ENCODE measurements around the gene SLC66A3. TPM values are rescaled to one million over a fixed set of nuclear protein-coding genes. Genes with fewer than 3 reads are reported as not detected.

The SLC66A3 gene
- total RNA-seq (10 to 100 TPM; 12.6 to 22.7 (median 17.4) TPM), polyA plus RNA-seq (10 to 100 TPM; 35.1 to 43.7 TPM), total RNA-seq (10.8 reads per million, percentile 37 among the genes with 10 or more reads in this experiment)

- Mint-ChIP-seq H3K9me3 (no peaks in the 10 kb centered on the region), H3K27me3 (peaks cover 0 to 10% (median 0%) of the 10 kb centered on the region in 5 donors), H3K36me3 (no peaks in the 10 kb centered on the region), H3K4me3 (peak within 1 kb of the TSS; percentile 73 to 88 (median 84)), H3K27ac (peak within 1 kb of the TSS; percentile 44 to 94 (median 90)), H3K4me1 (peaks cover 12 to 27% (median 23%) of the 10 kb centered on the region in 7 donors)
- ChIA-PET POLR2A (interaction anchor here (0.7 to 6.0 kb wide), 8 partner anchors 11 to 343 kb away, joined by 3 to 34 read pairs (median 6); partner anchors contain the start of genes E2F6, PDIA6 and ROCK2), CTCF (interaction anchor here (0.6 to 1.5 kb wide), 3 partner anchors 22 to 26 kb away, joined by 3 to 7 read pairs (median 4); a partner anchor contains a TSS)
- no peaks in the 10 kb centered on the region for H3K27me3 ChIP-seq (ENCODE audit: control insufficient read depth in 2 of 2, insufficient read depth in 2 of 2, low read length in 2 of 2)
- no peaks in the 10 kb centered on the region for H3K36me3 ChIP-seq (ENCODE audit: control insufficient read depth in 2 of 3, insufficient read depth in 3 of 3, low read length in 3 of 3)
- DNase-seq (peak in 8 of 9 donors; percentile 28 to 90 (median 86)), ATAC-seq (peak; percentile 80)
- intact Hi-C loops (cut with micrococcal nuclease) = loop anchor here (1.0 to 10.0 kb wide), 18 partner anchors 23 to 1731 kb away; partner anchors contain the start of genes CPSF3 (in 2 of the 2), E2F6 (in 2 of the 2), ITGB1BP1 (in 2 of the 2) and LPIN1 (in 2 of the 2)
- no peaks in the 10 kb centered on the region for H3K9me3 ChIP-seq (ENCODE audit: control insufficient read depth in 2 of 3, low read length in 3 of 3)
- peak within 1 kb of the TSS; percentile 75 for H3K27ac ChIP-seq (ENCODE audit: low read depth, low read length)
- peaks cover 10 to 15% of the 10 kb centered on the region in 2 donors for H3K4me1 ChIP-seq (ENCODE audit: control insufficient read depth in 2 of 2, insufficient read depth in 2 of 2, low read length in 2 of 2)
- peak within 1 kb of the TSS; percentile 76 for H3K4me3 ChIP-seq (ENCODE audit: low read length)
These were observed at the start of gene SLC66A3 for GRCh38 chr2:11155381-11156035. Gene SLC66A3 (plus strand): TSS chr2:11155467. CDS start chr2:11155547, 80 bp downstream.

- ChIA-PET POLR2A (no interaction called here), CTCF (no interaction called here)
- Mint-ChIP-seq H3K4me3 (no peak overlapping the region), H3K36me3 (peaks cover 0 to 3% (median 0%) of the 10 kb centered on the region in 5 donors), H3K4me1 (peaks cover 0 to 37% (median 14%) of the 10 kb centered on the region in 7 donors), H3K9me3 (peaks cover 0 to 8% (median 0%) of the 10 kb centered on the region in 11 donors), H3K27ac (no peak overlapping the region), H3K27me3 (peaks cover 0 to 6% (median 0%) of the 10 kb centered on the region in 5 donors)
- Histone ChIP-seq H3K9me3 (ENCODE audit: control insufficient read depth in 2 of 3, low read length in 3 of 3) (no peaks in the 10 kb centered on the region), H3K4me3 (ENCODE audit: low read length) (no peak overlapping the region), H3K27me3 (ENCODE audit: control insufficient read depth in 2 of 2, insufficient read depth in 2 of 2, low read length in 2 of 2) (no peaks in the 10 kb centered on the region), H3K27ac (ENCODE audit: low read depth, low read length) (no peak overlapping the region), H3K4me1 (ENCODE audit: control insufficient read depth in 2 of 2, insufficient read depth in 2 of 2, low read length in 2 of 2) (peaks cover 0 to 9% of the 10 kb centered on the region in 2 donors), H3K36me3 (ENCODE audit: control insufficient read depth in 2 of 3, insufficient read depth in 3 of 3, low read length in 3 of 3) (no peaks in the 10 kb centered on the region)
- no peak for ATAC-seq
- no peak for DNase-seq
- intact Hi-C loops (cut with micrococcal nuclease) = no loop called here
These were observed 46.3 kb upstream of the SLC66A3 start for GRCh38 chr2:11109002-11109401.

DNA sequence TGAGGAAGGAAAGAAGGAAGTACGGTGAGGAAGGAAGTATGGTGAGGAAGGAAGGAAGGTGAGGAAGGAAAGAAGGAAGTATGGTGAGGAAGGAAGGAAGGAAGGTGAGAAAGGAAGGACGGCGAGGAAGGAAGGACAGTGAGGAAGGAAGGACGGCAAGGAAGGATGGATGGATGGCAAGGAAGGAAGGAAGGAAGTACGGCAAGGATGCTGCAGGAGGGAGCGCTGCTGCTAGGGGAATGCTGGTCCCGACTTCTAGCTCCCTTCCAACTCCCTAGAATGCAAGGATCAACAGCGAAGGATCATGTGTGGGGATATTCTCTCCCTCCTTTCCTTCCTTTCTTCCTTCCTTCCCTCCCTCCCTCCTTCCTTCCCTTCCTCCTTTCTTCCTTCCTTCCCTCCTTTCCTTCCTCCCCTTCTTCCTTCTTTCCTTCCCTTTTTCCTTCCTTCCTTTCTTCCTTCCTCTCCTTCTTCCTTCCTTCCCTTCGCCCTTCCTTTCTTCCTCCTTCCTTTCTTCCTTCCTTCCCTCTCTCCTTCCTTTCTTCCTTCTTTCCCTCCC lies 42.3 kb upstream of the SLC66A3 start:
- H3K27ac Mint-ChIP-seq = peak overlapping the region in 4 of 9 donors; percentile 17 to 74 (median 39)
- intact Hi-C loops (cut with micrococcal nuclease) = no loop called here

DNA sequence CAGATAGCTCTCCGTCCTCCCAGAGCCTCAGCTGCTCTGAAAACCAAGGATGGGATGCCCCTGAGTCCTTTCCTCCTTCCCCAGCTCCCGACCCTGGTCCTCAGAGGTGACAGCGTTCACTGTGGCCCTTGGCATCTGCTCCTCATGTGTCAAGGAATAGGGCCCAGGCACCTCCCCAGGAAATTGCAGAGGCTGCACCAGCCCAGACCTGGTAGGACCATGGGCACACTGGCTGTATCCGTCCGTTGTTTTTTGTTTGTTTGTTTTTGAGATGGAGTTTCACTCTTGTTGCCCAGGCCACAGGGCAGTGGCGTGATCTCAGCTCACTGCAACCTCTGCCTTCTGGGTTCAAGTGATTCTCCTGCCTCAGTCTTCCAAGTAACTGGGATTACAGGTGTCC lies 37.5 kb upstream of the SLC66A3 start:
- no peaks in the 10 kb centered on the region for H3K36me3 ChIP-seq (ENCODE audit: control insufficient read depth in 2 of 3, insufficient read depth in 3 of 3, low read length in 3 of 3)
- no peak overlapping the region for H3K27ac ChIP-seq (ENCODE audit: low read depth, low read length)
- POLR2A ChIA-PET = no interaction called here
- no peak overlapping the region for H3K27ac Mint-ChIP-seq
- peaks cover 0 to 6% (median 0%) of the 10 kb centered on the region in 5 donors for H3K27me3 Mint-ChIP-seq
- peaks cover 0 to 6% (median 1%) of the 10 kb centered on the region in 7 donors for H3K4me1 Mint-ChIP-seq
- H3K4me3 Mint-ChIP-seq = no peak overlapping the region
- H3K4me3 ChIP-seq (ENCODE audit: low read length) = no peak overlapping the region
- peaks cover 0 to 5% (median 0%) of the 10 kb centered on the region in 11 donors for H3K9me3 Mint-ChIP-seq
- no peak for DNase-seq
- CTCF ChIA-PET = no interaction called here
- H3K27me3 ChIP-seq (ENCODE audit: control insufficient read depth in 2 of 2, insufficient read depth in 2 of 2, low read length in 2 of 2) = no peaks in the 10 kb centered on the region
- H3K4me1 ChIP-seq (ENCODE audit: control insufficient read depth in 2 of 2, insufficient read depth in 2 of 2, low read length in 2 of 2) = no peaks in the 10 kb centered on the region
- intact Hi-C loops (cut with micrococcal nuclease) = no loop called here
- H3K9me3 ChIP-seq (ENCODE audit: control insufficient read depth in 2 of 3, low read length in 3 of 3) = no peaks in the 10 kb centered on the region
- ATAC-seq = no peak
- H3K36me3 Mint-ChIP-seq = no peaks in the 10 kb centered on the region

More for the DNA sequence above, 42.3 kb upstream of the SLC66A3 start:
- Histone ChIP-seq H3K36me3 (ENCODE audit: control insufficient read depth in 2 of 3, insufficient read depth in 3 of 3, low read length in 3 of 3) (no peaks in the 10 kb centered on the region), H3K27me3 (ENCODE audit: control insufficient read depth in 2 of 2, insufficient read depth in 2 of 2, low read length in 2 of 2) (no peaks in the 10 kb centered on the region), H3K9me3 (ENCODE audit: control insufficient read depth in 2 of 3, low read length in 3 of 3) (no peaks in the 10 kb centered on the region), H3K4me3 (ENCODE audit: low read length) (no peak overlapping the region), H3K4me1 (ENCODE audit: control insufficient read depth in 2 of 2, insufficient read depth in 2 of 2, low read length in 2 of 2) (no peaks in the 10 kb centered on the region), H3K27ac (ENCODE audit: low read depth, low read length) (no peak overlapping the region)
- H3K9me3 Mint-ChIP-seq = peaks cover 0 to 8% (median 0%) of the 10 kb centered on the region in 11 donors
- H3K36me3 Mint-ChIP-seq = peaks cover 0 to 3% (median 0%) of the 10 kb centered on the region in 5 donors
- DNase-seq = no peak
- H3K27me3 Mint-ChIP-seq = peaks cover 0 to 9% (median 0%) of the 10 kb centered on the region in 5 donors
- CTCF ChIA-PET = no interaction called here
- no peak overlapping the region for H3K4me3 Mint-ChIP-seq
- ATAC-seq = no peak
- H3K4me1 Mint-ChIP-seq = peaks cover 0 to 19% (median 0%) of the 10 kb centered on the region in 7 donors
- POLR2A ChIA-PET = no interaction called here

DNA sequence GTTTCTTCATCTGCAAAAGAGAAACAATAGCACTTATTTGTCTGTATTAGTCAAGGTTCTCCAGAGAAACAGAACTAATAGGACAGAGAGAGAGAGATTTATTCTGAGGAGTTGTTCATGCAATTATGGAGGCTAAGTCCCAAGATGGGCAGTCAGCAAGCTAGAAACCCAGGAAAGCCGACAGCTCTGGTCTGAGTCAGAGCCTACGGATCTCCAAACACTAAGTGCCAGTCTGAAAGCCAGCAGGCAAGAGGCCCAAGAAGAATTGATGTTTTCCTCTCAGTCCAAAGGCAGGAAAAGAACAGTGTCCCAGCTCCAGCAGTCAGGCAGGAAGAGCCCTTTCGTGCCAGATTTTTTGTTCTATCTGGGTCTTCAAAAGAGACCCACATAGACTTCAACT lies 36.5 kb upstream of the SLC66A3 start:
- Histone ChIP-seq H3K4me3 (ENCODE audit: low read length) (no peak overlapping the region), H3K27ac (ENCODE audit: low read depth, low read length) (no peak overlapping the region), H3K9me3 (ENCODE audit: control insufficient read depth in 2 of 3, low read length in 3 of 3) (no peaks in the 10 kb centered on the region), H3K36me3 (ENCODE audit: control insufficient read depth in 2 of 3, insufficient read depth in 3 of 3, low read length in 3 of 3) (no peaks in the 10 kb centered on the region), H3K4me1 (ENCODE audit: control insufficient read depth in 2 of 2, insufficient read depth in 2 of 2, low read length in 2 of 2) (no peaks in the 10 kb centered on the region), H3K27me3 (ENCODE audit: control insufficient read depth in 2 of 2, insufficient read depth in 2 of 2, low read length in 2 of 2) (no peaks in the 10 kb centered on the region)
- peaks cover 0 to 6% (median 0%) of the 10 kb centered on the region in 7 donors for H3K4me1 Mint-ChIP-seq
- no peak overlapping the region for H3K27ac Mint-ChIP-seq
- intact Hi-C loops (cut with micrococcal nuclease) = no loop called here
- no peaks in the 10 kb centered on the region for H3K36me3 Mint-ChIP-seq
- H3K4me3 Mint-ChIP-seq = no peak overlapping the region
- CTCF ChIA-PET = interaction anchor here (1.3 kb wide), 1 partner anchor 14 kb away, joined by 9 read pairs; a partner anchor contains a TSS
- H3K9me3 Mint-ChIP-seq = peaks cover 0 to 3% (median 0%) of the 10 kb centered on the region in 11 donors
- no peak for ATAC-seq
- POLR2A ChIA-PET = no interaction called here
- DNase-seq = no peak
- H3K27me3 Mint-ChIP-seq = peaks cover 0 to 6% (median 0%) of the 10 kb centered on the region in 5 donors

GRCh38 chr2:11121099-11121822 lies 34.0 kb upstream of the SLC66A3 start:
- no peaks in the 10 kb centered on the region for H3K36me3 Mint-ChIP-seq
- H3K4me3 ChIP-seq (ENCODE audit: low read length) = no peak overlapping the region

More at GRCh38 chr2:11121099-11121822, 34.0 kb upstream of the SLC66A3 start:
- peak overlapping the region in 1 of 9 donors; percentile 56 for H3K27ac Mint-ChIP-seq
- H3K4me3 Mint-ChIP-seq = no peak overlapping the region
- Histone ChIP-seq H3K36me3 (ENCODE audit: control insufficient read depth in 2 of 3, insufficient read depth in 3 of 3, low read length in 3 of 3) (no peaks in the 10 kb centered on the region), H3K27me3 (ENCODE audit: control insufficient read depth in 2 of 2, insufficient read depth in 2 of 2, low read length in 2 of 2) (no peaks in the 10 kb centered on the region), H3K4me1 (ENCODE audit: control insufficient read depth in 2 of 2, insufficient read depth in 2 of 2, low read length in 2 of 2) (no peaks in the 10 kb centered on the region), H3K27ac (ENCODE audit: low read depth, low read length) (no peak overlapping the region), H3K9me3 (ENCODE audit: control insufficient read depth in 2 of 3, low read length in 3 of 3) (no peaks in the 10 kb centered on the region)
- ChIA-PET POLR2A (no interaction called here), CTCF (interaction anchor here (0.6 kb wide), 1 partner anchor 625 kb away, joined by 3 read pairs; the partner anchor contains the start of gene LPIN1)
- peaks cover 0 to 10% (median 0%) of the 10 kb centered on the region in 5 donors for H3K27me3 Mint-ChIP-seq
- H3K9me3 Mint-ChIP-seq = no peaks in the 10 kb centered on the region
- peaks cover 0 to 13% (median 5%) of the 10 kb centered on the region in 7 donors for H3K4me1 Mint-ChIP-seq
- intact Hi-C loops (cut with micrococcal nuclease) = loop anchor here in 1 of 2 donors (10.0 kb wide), 1 partner anchor 46 kb away; no protein-coding TSS in a partner anchor
- DNase-seq = no peak
- no peak for ATAC-seq

All from naive thymus-derived CD4-positive, alpha-beta T cell (primary cell).